Measurements from ENCODE around the gene PTPRB.

DNA sequence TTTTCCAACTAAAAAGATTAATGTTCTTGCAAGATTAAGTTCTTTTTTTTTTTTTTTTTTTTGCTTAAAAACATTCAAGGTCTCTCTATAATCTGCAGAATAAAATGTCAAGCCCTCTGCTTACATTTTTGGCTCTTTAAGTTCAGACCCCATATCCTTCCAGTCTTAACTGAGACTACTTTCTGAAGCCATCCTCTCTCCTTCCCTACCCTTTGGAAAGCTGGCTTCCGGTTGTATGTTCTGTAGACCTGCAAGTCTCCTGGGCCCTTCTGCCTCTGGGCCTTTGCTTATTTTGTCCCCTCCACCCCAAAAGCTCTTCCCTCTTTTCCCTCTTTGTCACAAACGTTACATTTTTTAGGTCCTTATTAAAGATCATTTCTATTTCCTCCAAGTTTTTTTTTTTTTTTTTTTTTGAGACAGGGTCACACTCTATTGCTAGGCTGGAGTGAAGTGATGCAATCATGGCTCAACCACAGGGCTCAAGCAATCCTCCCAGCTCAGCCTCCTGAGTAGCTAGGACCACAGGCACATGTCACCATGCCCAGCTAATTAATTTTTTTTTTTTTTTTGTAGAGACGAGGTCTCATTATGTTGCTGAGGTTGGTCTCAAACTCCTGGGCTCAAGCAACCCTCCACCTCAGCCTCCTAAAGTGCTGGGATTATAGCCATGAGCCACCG, 46.5 kb downstream of the PTPRB start:
- TF ChIP-seq, protein P1, sequence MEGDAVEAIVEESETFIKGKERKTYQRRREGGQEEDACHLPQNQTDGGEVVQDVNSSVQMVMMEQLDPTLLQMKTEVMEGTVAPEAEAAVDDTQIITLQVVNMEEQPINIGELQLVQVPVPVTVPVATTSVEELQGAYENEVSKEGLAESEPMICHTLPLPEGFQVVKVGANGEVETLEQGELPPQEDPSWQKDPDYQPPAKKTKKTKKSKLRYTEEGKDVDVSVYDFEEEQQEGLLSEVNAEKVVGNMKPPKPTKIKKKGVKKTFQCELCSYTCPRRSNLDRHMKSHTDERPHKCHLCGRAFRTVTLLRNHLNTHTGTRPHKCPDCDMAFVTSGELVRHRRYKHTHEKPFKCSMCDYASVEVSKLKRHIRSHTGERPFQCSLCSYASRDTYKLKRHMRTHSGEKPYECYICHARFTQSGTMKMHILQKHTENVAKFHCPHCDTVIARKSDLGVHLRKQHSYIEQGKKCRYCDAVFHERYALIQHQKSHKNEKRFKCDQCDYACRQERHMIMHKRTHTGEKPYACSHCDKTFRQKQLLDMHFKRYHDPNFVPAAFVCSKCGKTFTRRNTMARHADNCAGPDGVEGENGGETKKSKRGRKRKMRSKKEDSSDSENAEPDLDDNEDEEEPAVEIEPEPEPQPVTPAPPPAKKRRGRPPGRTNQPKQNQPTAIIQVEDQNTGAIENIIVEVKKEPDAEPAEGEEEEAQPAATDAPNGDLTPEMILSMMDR (IDR thresholded peaks at IDR 0.05), result no peak
- no peak for TF ChIP-seq POLR2A (IDR thresholded peaks at IDR 0.05)
- no peak for TF ChIP-seq POLR2AphosphoS5 (IDR thresholded peaks at IDR 0.05)
